Stimulated activated memory B cell treated with anti-CD40 and anti-IgM and Interleukin-4, amounts not matched to agents 10 μg/mL and 1 μg/mL and 100 μg/mL, for 72 hours (primary cell): ENCODE measurements around the gene SH3RF3.

Source experiments
- ATAC-seq: fragments of 150-1000 bp; cut with Tn5 transposase; 2 replicates; pipeline ENCODE4 v1.10.0; 2021
- H3K27ac Mint-ChIP-seq: one replicate; pipeline ENCODE4 v1.8.0; 2022; ENCODE audit warnings: mild to moderate bottlenecking, mixed read lengths
- H3K27me3 Mint-ChIP-seq: one replicate; pipeline ENCODE4 v1.8.0; 2022; ENCODE audit warnings: mixed read lengths
- H3K36me3 Mint-ChIP-seq: one replicate; pipeline ENCODE4 v1.8.0; 2022; ENCODE audit warnings: mixed read lengths
- H3K4me1 Mint-ChIP-seq: one replicate; pipeline ENCODE4 v1.8.0; 2022; ENCODE audit warnings: mixed read lengths
- H3K4me3 Mint-ChIP-seq: one replicate; pipeline ENCODE4 v1.8.0; 2022; ENCODE audit warnings: mild to moderate bottlenecking, moderate library complexity, mixed read lengths
- H3K9me3 Mint-ChIP-seq: one replicate; pipeline ENCODE4 v1.8.0; 2022; ENCODE audit warnings: mixed read lengths

Gene SH3RF3

GRCh38 chr2:109376796-109377495, 247.9 kb downstream of the SH3RF3 start:
- H3K4me1 Mint-ChIP-seq: no peaks in the 10 kb centered on the region
- no peaks in the 10 kb centered on the region for H3K36me3 Mint-ChIP-seq
- H3K4me3 Mint-ChIP-seq: no peak overlapping the region
- no peaks in the 10 kb centered on the region for H3K9me3 Mint-ChIP-seq
- no peak overlapping the region for H3K27ac Mint-ChIP-seq
- no peak for ATAC-seq
- H3K27me3 Mint-ChIP-seq: no peaks in the 10 kb centered on the region

- ATAC-seq: no peak
- Mint-ChIP-seq H3K27me3 (no peaks in the 10 kb centered on the region), H3K27ac (no peak overlapping the region)
These were observed 249.0 kb downstream of the SH3RF3 start for GRCh38 chr2:109377976-109378375.

GRCh38 chr2:109378682-109379081, 249.7 kb downstream of the SH3RF3 start:
- no peaks in the 10 kb centered on the region for H3K27me3 Mint-ChIP-seq
- no peak for ATAC-seq
- H3K9me3 Mint-ChIP-seq: no peaks in the 10 kb centered on the region
- H3K27ac Mint-ChIP-seq: no peak overlapping the region
- no peak overlapping the region for H3K4me3 Mint-ChIP-seq
- no peaks in the 10 kb centered on the region for H3K36me3 Mint-ChIP-seq
- no peaks in the 10 kb centered on the region for H3K4me1 Mint-ChIP-seq

More at GRCh38 chr2:109377976-109378375, 249.0 kb downstream of the SH3RF3 start:
- Mint-ChIP-seq H3K4me3 (no peak overlapping the region), H3K36me3 (no peaks in the 10 kb centered on the region), H3K9me3 (no peaks in the 10 kb centered on the region), H3K4me1 (no peaks in the 10 kb centered on the region)

DNA sequence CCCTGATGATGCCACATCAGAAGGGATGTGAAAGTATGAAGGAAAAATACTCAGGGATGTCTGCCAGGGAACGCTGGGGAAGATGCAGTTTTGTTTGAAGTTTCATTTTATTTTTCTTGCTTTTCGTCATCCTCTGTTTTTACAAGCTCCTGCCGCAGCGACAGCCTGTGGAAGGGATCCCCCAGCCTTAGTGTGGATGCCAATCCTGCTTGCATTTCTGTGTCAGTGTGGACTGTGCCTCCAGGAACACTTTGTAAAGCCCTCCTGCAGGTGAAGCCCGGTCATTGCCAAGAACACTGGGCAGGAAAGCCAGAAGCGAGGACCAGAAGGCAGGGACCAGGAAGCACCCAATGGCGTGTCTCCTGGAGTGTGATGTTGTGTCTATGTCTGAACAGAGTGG, 250.5 kb downstream of the SH3RF3 start:
- H3K36me3 Mint-ChIP-seq: no peaks in the 10 kb centered on the region
- no peak overlapping the region for H3K27ac Mint-ChIP-seq
- no peak for ATAC-seq
- no peaks in the 10 kb centered on the region for H3K4me1 Mint-ChIP-seq
- H3K27me3 Mint-ChIP-seq: no peaks in the 10 kb centered on the region
- H3K4me3 Mint-ChIP-seq: no peak overlapping the region
- H3K9me3 Mint-ChIP-seq: no peaks in the 10 kb centered on the region

DNA sequence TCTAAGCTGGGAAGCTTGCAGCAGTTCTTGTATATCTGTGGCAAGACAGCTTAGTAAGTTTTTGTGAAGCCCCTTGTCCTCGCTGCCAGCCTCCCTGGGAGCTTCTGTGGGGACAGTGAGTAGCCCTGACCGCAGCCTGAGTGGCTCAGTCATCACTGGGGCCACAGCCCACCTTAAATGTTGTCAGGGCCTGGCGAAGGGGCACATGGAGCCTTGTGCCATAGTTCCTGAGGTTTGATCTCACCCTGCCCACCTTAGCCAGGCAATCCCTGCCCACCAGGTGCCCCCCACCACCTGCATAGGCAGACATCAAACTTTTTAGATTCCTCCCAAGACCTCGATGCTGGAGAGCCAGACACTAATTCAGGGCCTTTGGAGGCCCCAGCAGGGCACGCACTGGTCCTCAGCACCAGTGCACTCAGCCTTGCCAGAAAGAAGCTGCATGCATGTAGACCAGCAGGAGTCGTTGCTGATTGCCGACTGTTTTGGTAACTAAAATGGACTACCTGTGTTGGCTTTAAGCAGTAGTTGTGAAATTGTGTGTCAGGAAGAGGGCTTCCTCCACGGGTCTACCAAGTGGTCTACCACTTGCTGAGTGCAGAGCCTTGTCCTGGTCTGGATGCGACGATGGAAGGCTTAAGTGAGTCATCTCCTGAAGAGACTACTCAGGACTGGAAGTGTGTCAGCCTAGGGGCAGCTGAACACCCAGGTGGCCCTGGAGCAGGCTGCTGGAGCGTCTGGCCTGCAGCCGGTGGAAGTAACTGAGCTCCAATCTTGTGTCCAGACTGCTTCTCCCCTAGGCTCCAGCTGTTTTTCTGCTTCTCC, 251.7 kb downstream of the SH3RF3 start:
- no peak for ATAC-seq
- no peaks in the 10 kb centered on the region for H3K9me3 Mint-ChIP-seq
- no peaks in the 10 kb centered on the region for H3K4me1 Mint-ChIP-seq
- no peaks in the 10 kb centered on the region for H3K36me3 Mint-ChIP-seq
- H3K4me3 Mint-ChIP-seq: no peak overlapping the region
- no peak overlapping the region for H3K27ac Mint-ChIP-seq
- no peaks in the 10 kb centered on the region for H3K27me3 Mint-ChIP-seq

DNA sequence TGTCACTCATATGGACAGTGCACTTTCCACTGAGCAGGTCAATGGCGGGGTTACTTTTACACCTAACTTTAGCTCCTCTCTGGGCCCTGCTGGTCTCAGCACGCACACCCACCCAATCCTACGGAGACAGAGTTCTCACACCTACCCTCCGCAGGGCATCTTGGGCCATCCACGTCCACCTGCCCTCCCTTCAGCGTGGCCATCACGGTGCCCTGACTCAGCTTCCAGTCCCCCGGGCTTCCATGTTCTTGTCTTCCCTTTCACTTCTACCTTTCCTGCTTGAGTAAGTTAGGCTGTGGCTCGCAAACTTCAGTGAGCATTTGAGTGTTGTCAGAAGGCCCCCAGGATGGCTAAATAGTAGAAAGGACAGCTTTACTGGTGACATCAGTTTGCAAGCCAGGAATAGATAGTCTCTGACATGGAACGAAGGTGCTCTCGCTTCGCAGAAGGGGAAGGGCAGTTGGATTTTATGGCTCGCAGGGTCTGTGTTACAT, 252.4 kb downstream of the SH3RF3 start:
- Mint-ChIP-seq H3K27ac (no peak overlapping the region), H3K4me1 (no peaks in the 10 kb centered on the region), H3K36me3 (no peaks in the 10 kb centered on the region), H3K4me3 (no peak overlapping the region), H3K27me3 (no peaks in the 10 kb centered on the region), H3K9me3 (no peaks in the 10 kb centered on the region)
- no peak for ATAC-seq

DNA sequence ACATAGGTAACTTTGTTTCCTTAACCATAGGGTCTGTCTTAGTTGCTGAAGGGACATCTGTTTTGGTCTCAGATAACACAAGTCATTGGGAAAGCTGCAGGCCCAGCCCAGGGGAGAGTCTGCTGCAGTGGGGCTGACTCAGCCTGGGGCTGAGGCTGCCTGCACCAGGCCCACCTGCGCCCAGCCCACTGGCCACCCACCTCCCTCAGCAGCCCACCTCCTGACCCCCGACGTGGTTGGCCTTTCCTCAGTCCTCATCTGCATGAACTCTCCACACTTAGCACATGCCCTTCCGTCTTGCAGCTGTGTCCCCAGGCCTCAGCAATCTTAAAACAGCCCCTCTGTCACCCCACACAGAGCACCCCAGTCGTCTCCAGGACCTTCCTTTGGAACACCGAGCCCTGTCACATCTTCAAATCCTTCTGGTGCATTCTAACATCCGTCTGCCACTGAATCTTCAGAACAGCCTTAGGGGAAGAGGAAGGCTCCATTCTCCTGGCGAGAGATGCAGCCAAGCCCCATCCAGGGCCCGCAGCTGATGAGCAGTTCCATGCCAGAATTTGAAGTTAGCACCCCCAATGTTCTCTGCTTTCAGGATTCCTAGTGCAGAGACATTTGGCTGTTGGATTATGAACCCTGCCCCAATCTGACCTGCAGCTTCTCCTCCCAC, 253.4 kb downstream of the SH3RF3 start:
- H3K27me3 Mint-ChIP-seq: peaks cover 2% of the 10 kb centered on the region
- H3K9me3 Mint-ChIP-seq: peaks cover under 1% of the 10 kb centered on the region
- no peaks in the 10 kb centered on the region for H3K36me3 Mint-ChIP-seq
- H3K4me3 Mint-ChIP-seq: no peak overlapping the region
- no peaks in the 10 kb centered on the region for H3K4me1 Mint-ChIP-seq
- H3K27ac Mint-ChIP-seq: no peak overlapping the region
- ATAC-seq: peak; percentile 25

DNA sequence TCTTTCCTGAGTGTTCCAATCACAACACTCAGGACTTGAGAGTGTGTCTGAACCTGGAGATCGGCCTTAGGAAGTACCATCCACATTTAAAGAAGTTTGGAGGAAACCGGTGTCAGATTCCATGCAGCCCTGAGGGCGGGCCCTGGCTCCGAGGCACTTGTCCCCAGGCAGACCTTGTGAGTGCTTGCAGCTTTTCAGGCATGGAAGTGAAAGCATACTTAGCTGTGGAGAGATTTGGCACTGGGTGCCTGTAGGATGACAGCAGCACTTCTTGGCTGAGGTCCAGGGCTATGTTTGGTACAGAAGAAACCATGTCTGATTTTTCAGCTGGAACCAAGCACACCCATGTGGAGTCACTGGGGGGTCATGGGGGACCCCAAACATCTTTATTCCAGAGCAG, 253.9 kb downstream of the SH3RF3 start:
- H3K27me3 Mint-ChIP-seq: peaks cover 7% of the 10 kb centered on the region
- ATAC-seq: no peak
- no peak overlapping the region for H3K4me3 Mint-ChIP-seq
- H3K9me3 Mint-ChIP-seq: peaks cover 3% of the 10 kb centered on the region
- H3K36me3 Mint-ChIP-seq: no peaks in the 10 kb centered on the region
- no peak overlapping the region for H3K27ac Mint-ChIP-seq
- no peaks in the 10 kb centered on the region for H3K4me1 Mint-ChIP-seq

GRCh38 chr2:109383505-109384307, 254.7 kb downstream of the SH3RF3 start:
- Mint-ChIP-seq H3K27me3 (peaks cover 10% of the 10 kb centered on the region), H3K9me3 (peaks cover 3% of the 10 kb centered on the region), H3K4me1 (no peaks in the 10 kb centered on the region), H3K4me3 (no peak overlapping the region), H3K36me3 (no peaks in the 10 kb centered on the region), H3K27ac (no peak overlapping the region)
- ATAC-seq: no peak

GRCh38 chr2:109384308-109385271, 255.6 kb downstream of the SH3RF3 start:
- no peak overlapping the region for H3K4me3 Mint-ChIP-seq
- peaks cover 10% of the 10 kb centered on the region for H3K27me3 Mint-ChIP-seq
- H3K27ac Mint-ChIP-seq: no peak overlapping the region
- peaks cover 3% of the 10 kb centered on the region for H3K9me3 Mint-ChIP-seq
- H3K4me1 Mint-ChIP-seq: no peaks in the 10 kb centered on the region
- ATAC-seq: no peak
- no peaks in the 10 kb centered on the region for H3K36me3 Mint-ChIP-seq

- no peak for ATAC-seq
- Mint-ChIP-seq H3K36me3 (no peaks in the 10 kb centered on the region), H3K4me1 (no peaks in the 10 kb centered on the region), H3K27ac (no peak overlapping the region), H3K27me3 (peaks cover 10% of the 10 kb centered on the region), H3K4me3 (no peak overlapping the region), H3K9me3 (peaks cover 3% of the 10 kb centered on the region)
These were observed 256.5 kb downstream of the SH3RF3 start for GRCh38 chr2:109385506-109385905.

GRCh38 chr2:109386004-109386695, 257.1 kb downstream of the SH3RF3 start:
- H3K36me3 Mint-ChIP-seq: no peaks in the 10 kb centered on the region
- no peak for ATAC-seq
- H3K27me3 Mint-ChIP-seq: peaks cover 10% of the 10 kb centered on the region
- H3K27ac Mint-ChIP-seq: no peak overlapping the region
- H3K9me3 Mint-ChIP-seq: peaks cover 3% of the 10 kb centered on the region
- no peaks in the 10 kb centered on the region for H3K4me1 Mint-ChIP-seq
- H3K4me3 Mint-ChIP-seq: no peak overlapping the region

GRCh38 chr2:109387221-109387735, 258.3 kb downstream of the SH3RF3 start:
- ATAC-seq: no peak
- Mint-ChIP-seq H3K4me3 (no peak overlapping the region), H3K9me3 (peaks cover 3% of the 10 kb centered on the region), H3K36me3 (no peaks in the 10 kb centered on the region), H3K27ac (no peak overlapping the region), H3K4me1 (no peaks in the 10 kb centered on the region), H3K27me3 (peaks cover 10% of the 10 kb centered on the region)
